Dedifferentiated amniotic fluid mesenchymal stem cell (primary cell): ENCODE measurements around the gene ZCCHC3.
"Not testable (repeated sequence)": the region's sequence is repeated elsewhere in the genome, so short reads cannot be mapped to it uniquely, and the experiment has no call there.

Experiments
- DNase-seq: peaks from one replicate; pipeline ENCODE4 v3.0.0-alpha.2; 2016; ENCODE audit errors: extremely low spot score

ZCCHC3 gene

GRCh38 chr20:297098-297924 lies at the start of gene ZCCHC3:
TSS of gene ZCCHC3 (plus strand) at chr20:297570. CDS start at chr20:297587, 17 bp downstream.
- peak; percentile 87 for DNase-seq

GRCh38 chr20:251354-251753 lies 46.0 kb upstream of the ZCCHC3 start:
- no peak for DNase-seq

- no peak for DNase-seq
These were observed 44.6 kb upstream of the ZCCHC3 start for GRCh38 chr20:252801-253200.

- not testable (repeated sequence) for DNase-seq
These were observed 43.9 kb upstream of the ZCCHC3 start for GRCh38 chr20:253447-253846.

- DNase-seq, result no peak
These were observed 40.0 kb upstream of the ZCCHC3 start, which contains the start of gene DEFB132 for GRCh38 chr20:257419-257818. TSS of gene DEFB132 (plus strand) at chr20:257724. CDS start at chr20:257779, 55 bp downstream.

GRCh38 chr20:258269-258858 lies 39.0 kb upstream of the ZCCHC3 start:
- no peak for DNase-seq

GRCh38 chr20:258963-259362 lies 38.4 kb upstream of the ZCCHC3 start:
- DNase-seq, result no peak

GRCh38 chr20:259981-260380 lies 37.4 kb upstream of the ZCCHC3 start:
- no peak for DNase-seq

- DNase-seq, result no peak
These were observed 33.7 kb upstream of the ZCCHC3 start for GRCh38 chr20:263701-264100.

GRCh38 chr20:266596-267562 lies 30.5 kb upstream of the ZCCHC3 start:
- peak; percentile 46 for DNase-seq

GRCh38 chr20:270517-270916 lies 26.9 kb upstream of the ZCCHC3 start:
- DNase-seq, result no peak

GRCh38 chr20:271069-271468 lies 26.3 kb upstream of the ZCCHC3 start:
- no peak for DNase-seq

- DNase-seq, result no peak
These were observed 25.8 kb upstream of the ZCCHC3 start for GRCh38 chr20:271528-271927.

GRCh38 chr20:272718-273117 lies 24.7 kb upstream of the ZCCHC3 start:
- DNase-seq, result no peak

GRCh38 chr20:273884-274283 lies 23.5 kb upstream of the ZCCHC3 start:
- DNase-seq, result no peak

GRCh38 chr20:275791-276190 lies 21.6 kb upstream of the ZCCHC3 start:
- no peak for DNase-seq

- no peak for DNase-seq
These were observed 20.5 kb upstream of the ZCCHC3 start for GRCh38 chr20:276620-277495.

GRCh38 chr20:277496-277781 lies 19.9 kb upstream of the ZCCHC3 start:
- DNase-seq, result no peak

GRCh38 chr20:278181-278580 lies 19.2 kb upstream of the ZCCHC3 start:
- no peak for DNase-seq

- DNase-seq, result no peak
These were observed 18.5 kb upstream of the ZCCHC3 start for GRCh38 chr20:278607-279571.
